Endothelial cell of umbilical vein (primary cell): Measurements from ENCODE around the gene NDUFA6.

Experiments
- CTCF ChIP-seq, 2 donors: IDR thresholded peaks; 1 replicate in 1 of 2; 2 replicates in 1 of 2; pipeline ENCODE4 v1.5.1; 2011; ENCODE audit warnings: low read length in 2 of 2, mild to moderate bottlenecking in 2 of 2, moderate library complexity in 2 of 2, control low read depth in 1 of 2, inconsistent platforms in 1 of 2, low read depth in 1 of 2; ENCODE audit not compliant: insufficient read depth in 1 of 2; ENCODE audit errors: extremely low read depth in 1 of 2
- EZH2 ChIP-seq: IDR thresholded peaks from 2 replicates; pipeline ENCODE4 v1.6.1; 2012; ENCODE audit warnings: borderline replicate concordance, low read depth, mild to moderate bottlenecking, moderate library complexity, low read length, inconsistent platforms; ENCODE audit not compliant: severe bottlenecking
- GATA2 ChIP-seq: IDR thresholded peaks from 2 replicates; pipeline ENCODE4 v1.7.0; 2011; ENCODE audit warnings: low read depth, mild to moderate bottlenecking, moderate library complexity, mixed read lengths, low read length; ENCODE audit not compliant: insufficient read length, insufficient read depth
- MYC ChIP-seq: IDR thresholded peaks from one replicate; pipeline ENCODE4 v1.6.1; 2011; ENCODE audit warnings: mild to moderate bottlenecking, low read depth, low read length
- POLR2A ChIP-seq: IDR thresholded peaks from 2 replicates; pipeline ENCODE4 v1.6.1; 2012; ENCODE audit warnings: low read depth, mild to moderate bottlenecking, control low read depth, low read length
- POLR2AphosphoS5 ChIP-seq: IDR thresholded peaks from 2 replicates; pipeline ENCODE4 v1.6.1; 2012; ENCODE audit warnings: low read depth, mild to moderate bottlenecking, control low read depth, low read length, moderate library complexity; ENCODE audit not compliant: insufficient read depth
- TF ChIP-seq, protein P1 (sequence below): IDR thresholded peaks from 2 replicates; pipeline ENCODE4 v1.6.1; 2011; ENCODE audit not compliant: insufficient read depth, insufficient read length

- no peak for TF ChIP-seq POLR2A
- no peak for TF ChIP-seq MYC
- TF ChIP-seq CTCF (IDR thresholded peaks at IDR 0.05; ENCODE audit: extremely low read depth in 1 of 2, insufficient read depth in 1 of 2, low read depth in 1 of 2, low read length in 2 of 2), result no peak
- TF ChIP-seq, protein P1, sequence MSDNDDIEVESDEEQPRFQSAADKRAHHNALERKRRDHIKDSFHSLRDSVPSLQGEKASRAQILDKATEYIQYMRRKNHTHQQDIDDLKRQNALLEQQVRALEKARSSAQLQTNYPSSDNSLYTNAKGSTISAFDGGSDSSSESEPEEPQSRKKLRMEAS, result no peak
- TF ChIP-seq GATA2, result no peak
- TF ChIP-seq POLR2AphosphoS5, result no peak
- no peak for TF ChIP-seq EZH2
Measured at GRCh38 chr22:42052765-42053164, 37.8 kb downstream of the NDUFA6 start.
